Activated gamma-delta T cell treated with Interleukin-2 at 50 U/mL for 16 hours (primary cell): Measurements from ENCODE around the gene ACSL5.
A peak's percentile ranks its signal among the peaks of the same experiment; 100 is the strongest.
"Not testable (repeated sequence)": the region's sequence is repeated elsewhere in the genome, so short reads cannot be mapped to it uniquely, and the experiment has no call there.

Experiments used
- DNase-seq: peaks from one replicate; pipeline ENCODE4 v3.0.0-alpha.2; 2020

Gene ACSL5

GRCh38 chr10:112351146-112351545 lies 22.8 kb upstream of the ACSL5 start:
- no peak for DNase-seq

DNA sequence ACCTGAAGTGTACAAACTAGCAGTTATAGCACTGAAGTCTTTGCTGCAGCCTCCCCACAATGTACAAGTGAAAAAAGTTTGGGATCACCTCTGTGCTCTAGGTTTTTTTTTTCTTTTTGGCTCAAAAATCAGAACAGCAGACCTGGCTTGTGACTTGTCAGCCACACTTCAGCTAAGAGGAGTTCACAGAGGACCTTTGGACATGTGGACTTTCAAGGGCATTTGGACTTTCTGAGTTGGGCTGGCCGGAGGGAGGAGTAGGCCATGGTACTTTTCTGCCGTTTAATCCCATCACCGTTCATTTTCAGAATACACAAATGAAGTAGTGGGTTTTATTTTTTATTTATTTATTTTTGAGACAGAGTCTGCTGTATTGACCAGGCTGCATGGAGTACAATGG lies 21.9 kb upstream of the ACSL5 start:
- DNase-seq = no peak

GRCh38 chr10:112353046-112353445 lies 20.9 kb upstream of the ACSL5 start:
- no peak for DNase-seq

DNA sequence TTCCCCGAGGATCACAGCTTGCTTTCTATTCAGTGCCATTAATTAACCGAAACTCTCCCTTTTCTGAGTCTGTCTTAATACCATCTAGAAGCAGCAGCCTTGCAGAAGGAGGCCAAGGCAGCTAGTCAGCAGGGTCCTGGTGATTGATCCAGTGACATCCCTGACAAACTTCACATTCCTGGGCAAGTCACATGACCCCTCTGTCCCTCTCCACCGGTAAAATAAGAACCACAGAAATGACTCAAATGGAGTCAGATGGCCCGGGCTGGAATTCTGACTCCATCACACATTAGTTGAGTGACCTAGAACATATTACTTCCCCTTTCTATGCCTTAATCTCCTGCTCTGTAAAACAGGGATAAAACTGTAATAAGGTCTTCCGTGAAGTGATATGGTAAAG lies 17.2 kb upstream of the ACSL5 start:
- DNase-seq = no peak

DNA sequence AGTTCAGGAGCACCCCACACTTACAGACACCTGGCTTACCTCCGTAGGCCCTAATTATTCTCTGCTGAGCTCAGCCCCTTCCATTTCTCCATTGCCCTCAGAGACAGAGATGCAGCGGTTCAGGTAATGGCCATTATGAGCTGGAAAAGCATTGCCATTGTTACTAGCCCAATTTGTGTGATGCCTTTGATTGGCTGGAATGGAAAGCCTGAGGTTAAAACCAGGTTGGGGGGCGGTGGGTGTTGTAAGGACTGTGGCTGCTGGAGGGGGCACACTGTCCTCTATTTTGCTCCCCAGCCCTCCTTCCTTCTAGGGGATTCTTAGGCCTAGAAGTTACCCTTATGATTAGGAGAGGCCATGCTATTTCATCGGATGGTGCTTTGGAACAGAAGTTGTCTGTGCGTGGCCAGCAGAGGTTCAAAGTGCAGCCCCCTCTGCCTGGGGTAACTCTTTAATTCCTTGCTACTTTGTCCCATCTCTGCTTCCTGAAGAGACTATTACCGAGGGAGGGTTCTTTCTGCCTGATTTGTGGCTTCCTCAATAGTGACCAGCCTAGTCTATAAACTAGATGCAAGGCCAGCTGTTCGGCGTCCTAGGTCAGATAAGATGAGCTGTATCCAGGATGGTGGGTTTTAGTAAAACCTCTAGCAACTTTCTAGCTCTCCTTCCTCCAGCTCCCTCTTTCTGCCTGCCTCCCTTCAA lies 14.2 kb upstream of the ACSL5 start:
- DNase-seq = no peak

DNA sequence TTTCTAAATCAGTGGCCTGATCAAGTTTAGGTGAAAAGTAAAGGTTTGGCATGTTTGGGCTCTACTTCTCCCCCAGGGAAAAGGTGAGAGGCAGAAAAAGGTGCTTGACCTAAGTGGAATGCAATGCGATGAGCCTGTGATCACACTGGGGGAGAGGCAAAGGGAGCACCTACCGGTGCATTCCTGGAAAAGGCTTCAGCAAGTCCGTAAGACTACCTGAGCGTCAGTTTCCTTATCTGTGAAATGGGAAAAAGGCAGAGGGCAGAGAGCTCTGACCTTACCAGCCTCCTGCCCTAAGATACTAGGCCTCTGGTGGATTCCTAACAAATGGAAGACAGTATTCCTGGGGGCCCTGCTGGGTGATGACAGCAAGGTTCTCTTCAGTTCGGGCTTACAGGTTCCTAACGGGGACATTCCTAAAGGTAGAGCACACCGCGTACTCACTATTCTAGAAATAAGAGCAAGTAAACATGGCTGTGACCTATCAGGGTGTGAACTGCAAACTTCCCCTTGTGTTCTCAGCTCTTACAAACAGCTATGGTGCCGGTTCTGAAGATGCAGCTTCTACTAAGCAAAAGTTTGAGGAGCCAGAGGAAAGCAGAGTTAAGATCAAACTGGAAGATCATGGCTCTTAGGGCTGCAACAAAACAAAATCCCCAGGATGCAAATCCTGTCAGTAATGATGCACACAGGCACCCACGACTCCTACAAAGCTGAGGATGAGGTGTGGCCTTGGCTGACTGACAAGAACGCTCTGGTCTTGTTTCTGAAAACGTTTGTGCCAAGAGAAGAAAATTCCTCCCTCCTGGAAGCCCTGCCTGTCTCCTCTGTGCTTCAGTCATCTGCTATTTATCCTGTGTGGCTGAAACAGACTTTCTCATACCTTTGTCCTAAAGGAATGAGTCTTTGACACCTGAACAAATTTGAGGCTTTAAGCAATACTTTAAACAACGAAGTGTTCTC lies 13.3 kb upstream of the ACSL5 start:
- DNase-seq = no peak

GRCh38 chr10:112361951-112362751 lies 11.8 kb upstream of the ACSL5 start:
- DNase-seq = no peak

DNA sequence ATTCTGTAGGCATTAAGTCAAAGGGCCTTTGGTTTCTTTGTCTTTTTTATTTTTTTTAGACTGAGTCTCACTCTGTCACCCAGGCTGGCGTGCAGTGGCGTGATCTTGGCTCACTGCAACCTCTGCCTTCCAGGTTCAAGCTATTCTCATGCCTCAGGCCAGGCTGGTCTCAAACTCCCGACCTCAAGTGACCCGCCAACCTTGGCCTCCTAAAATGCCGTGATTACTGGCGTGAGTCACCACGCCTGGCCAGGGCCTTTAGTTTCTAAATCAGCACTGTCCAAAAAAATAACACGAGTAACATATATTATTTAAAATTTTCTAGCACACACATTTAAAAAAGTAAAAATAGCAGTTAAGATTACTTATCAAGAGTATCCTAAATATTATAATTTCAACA lies 11.1 kb upstream of the ACSL5 start:
- DNase-seq = no peak

- DNase-seq = no peak
Measured at GRCh38 chr10:112363696-112364688, 9.9 kb upstream of the ACSL5 start.

DNA sequence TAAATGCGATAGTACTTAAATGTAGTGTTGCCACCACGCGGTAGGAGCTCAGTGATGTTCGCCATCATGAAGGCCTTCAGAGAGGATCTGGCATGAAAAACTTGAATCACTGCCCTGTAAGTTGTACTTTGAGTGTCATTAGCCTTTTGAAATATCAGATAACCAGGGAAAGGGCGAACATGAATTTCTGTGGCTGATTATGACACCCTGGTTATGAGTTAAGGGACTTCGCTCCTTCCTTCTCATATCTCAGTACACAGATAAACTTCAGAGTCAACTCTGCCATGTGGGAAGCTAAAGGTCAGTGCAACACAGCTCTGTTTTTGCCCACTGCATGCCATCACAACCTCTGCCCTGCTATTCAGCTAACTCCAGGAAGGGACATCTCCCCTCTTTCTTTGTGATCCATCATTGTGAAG lies 8.9 kb upstream of the ACSL5 start:
- no peak for DNase-seq

- no peak for DNase-seq
Measured at GRCh38 chr10:112365451-112365850, 8.5 kb upstream of the ACSL5 start.

DNA sequence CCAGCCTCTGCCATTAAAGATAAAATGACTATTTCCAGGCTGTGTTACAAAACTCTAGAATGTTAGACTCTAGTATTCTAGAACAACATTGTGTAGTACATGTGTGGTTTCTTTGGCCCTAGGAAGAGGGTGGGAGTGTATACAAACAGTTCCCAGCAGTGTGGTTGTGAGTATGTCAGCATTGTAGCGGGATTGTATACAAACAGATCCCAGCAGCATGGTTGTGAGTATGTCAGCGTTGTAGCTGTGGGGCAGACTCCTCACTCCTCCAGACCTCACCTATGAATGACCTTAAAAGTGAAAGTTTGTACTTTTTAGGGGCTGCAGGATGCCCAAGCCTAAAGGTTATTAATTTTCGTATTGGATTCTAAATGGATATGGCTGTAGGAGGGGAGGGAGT lies 6.9 kb upstream of the ACSL5 start:
- DNase-seq = no peak

GRCh38 chr10:112367516-112367915 lies 6.4 kb upstream of the ACSL5 start:
- DNase-seq = no peak

GRCh38 chr10:112369495-112370423 lies 4.2 kb upstream of the ACSL5 start:
- no peak for DNase-seq

DNA sequence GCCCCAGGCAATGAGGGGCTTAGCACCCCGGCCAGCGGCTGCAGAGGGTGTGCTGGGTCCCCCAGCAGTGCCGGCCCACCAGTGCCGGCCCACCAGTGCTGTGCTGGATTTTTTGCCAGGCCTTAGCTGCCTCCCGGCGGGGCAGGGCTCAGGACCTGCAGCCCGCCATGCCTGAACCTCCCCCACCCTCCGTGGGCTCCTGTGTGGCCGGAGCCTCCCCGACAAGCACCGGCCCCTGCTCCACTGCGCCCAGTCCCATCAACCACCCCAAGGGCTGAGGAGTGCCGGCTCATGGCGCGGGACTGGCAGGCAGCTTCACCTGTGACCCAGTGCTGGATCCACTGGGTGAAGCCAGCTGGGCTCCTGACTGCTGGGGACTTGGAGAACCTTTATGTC lies 3.5 kb upstream of the ACSL5 start:
- DNase-seq = no peak

- DNase-seq = not testable (repeated sequence)
Measured at GRCh38 chr10:112371326-112371725, 2.6 kb upstream of the ACSL5 start.

DNA sequence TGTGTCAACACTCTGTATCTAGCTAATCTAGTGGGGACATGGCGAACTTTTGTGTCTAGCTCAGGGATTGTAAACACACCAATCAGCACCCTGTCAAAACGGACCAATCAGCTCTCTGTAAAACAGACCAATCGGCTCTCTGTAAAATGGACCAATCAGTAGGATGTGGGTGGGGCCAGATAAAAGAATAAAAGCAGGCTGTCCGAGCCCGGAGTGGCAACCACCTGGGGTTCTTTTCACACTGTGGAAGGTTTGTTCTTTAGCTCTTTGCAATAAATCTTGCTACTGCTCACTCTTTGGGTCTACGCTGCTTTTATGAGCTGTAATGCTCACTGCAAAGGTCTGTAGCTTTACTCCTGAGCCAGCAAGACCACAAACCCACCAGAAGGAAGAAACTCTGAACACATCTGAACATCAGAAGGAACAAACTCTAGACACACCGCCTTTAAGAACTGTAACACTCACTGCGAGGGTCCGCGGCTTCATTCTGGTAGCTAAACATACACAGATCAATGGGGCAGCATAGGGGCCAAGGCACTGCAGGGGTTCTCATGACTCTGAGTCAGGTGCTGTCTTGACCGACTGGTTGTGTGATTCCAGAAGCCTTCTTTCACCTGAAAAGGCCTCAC lies 1.6 kb upstream of the ACSL5 start:
- not testable (repeated sequence) for DNase-seq

DNA sequence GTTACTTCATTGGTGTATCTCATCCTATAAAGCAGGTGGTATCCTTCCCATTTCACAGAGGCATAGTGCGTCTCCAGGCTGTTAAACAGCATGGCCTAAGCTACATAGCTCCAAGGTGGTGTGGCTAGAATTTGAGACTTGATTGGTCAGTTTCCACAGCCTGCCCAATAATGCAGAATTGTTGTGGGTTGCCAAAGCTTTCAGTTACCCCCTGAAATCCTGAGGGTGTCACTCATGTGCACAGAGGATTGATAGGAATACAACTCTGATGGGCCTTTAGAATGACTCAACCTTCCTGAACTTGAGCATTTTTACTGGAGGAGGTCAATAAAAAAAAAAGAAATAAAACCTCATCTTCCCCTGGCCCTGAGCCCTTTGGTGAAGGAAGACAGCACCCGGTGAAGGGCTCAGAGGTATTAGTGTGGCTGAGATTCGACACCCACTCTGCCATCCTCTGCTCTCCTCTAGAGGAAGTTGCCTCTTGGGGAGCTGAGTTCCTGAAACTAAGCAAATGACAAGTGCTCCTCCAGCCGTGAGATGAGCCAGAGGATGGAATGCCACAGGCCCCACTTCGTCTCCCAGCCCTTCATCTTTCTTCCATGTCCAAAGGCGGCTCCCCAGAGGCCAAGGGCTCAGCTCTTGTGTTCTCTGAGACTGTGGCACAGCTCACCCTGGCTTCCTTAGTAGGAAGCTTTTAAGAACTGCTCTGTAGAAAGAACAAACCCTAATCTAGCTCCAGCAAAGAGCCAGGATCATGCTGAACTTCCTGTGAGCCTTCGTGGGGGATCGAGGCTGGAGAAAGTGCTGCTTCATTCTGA lies 1.0 kb downstream of the ACSL5 start:
- no peak for DNase-seq

DNA sequence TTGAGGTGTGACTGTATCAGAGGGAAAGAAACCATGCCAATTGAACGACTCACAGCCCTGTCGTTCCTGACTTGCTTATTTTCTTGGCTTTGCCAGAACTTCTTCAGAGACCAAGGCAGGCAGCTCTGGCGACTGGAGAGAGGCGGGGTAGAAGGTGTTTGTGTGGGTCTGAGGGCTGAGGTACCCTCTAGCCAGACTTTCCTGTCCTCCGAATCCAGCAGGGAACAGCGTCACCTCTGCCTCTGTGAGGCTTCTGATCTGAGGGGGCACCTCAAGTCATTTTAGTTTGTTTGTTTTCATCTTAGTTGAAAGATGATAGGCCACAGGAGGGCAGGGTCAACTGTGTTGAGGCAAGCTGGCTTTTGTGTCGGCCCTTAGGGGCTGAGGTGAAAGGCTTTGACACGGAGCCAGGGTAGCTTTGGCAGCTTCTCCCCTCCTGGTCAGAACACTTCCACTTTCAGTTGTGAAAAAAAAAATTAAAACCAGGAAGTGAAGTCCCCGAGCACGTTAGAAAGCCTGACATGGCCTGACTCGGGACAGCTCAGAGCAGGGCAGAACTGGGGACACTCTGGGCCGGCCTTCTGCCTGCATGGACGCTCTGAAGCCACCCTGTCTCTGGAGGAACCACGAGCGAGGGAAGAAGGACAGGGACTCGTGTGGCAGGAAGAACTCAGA lies 1.9 kb downstream of the ACSL5 start:
- DNase-seq = peak; percentile 35
